Astrocyte of the hippocampus (primary cell): Measurements from ENCODE around the gene MAGEA4.
A peak's percentile ranks its signal among the peaks of the same experiment; 100 is the strongest.
"Not testable (repeated sequence)": the region's sequence is repeated elsewhere in the genome, so short reads cannot be mapped to it uniquely, and the experiment has no call there.

Source experiments
- DNase-seq: peaks from one replicate; pipeline ENCODE4 v3.0.0; 2011; ENCODE audit warnings: low read depth, low spot score

The MAGEA4 gene, protein sequence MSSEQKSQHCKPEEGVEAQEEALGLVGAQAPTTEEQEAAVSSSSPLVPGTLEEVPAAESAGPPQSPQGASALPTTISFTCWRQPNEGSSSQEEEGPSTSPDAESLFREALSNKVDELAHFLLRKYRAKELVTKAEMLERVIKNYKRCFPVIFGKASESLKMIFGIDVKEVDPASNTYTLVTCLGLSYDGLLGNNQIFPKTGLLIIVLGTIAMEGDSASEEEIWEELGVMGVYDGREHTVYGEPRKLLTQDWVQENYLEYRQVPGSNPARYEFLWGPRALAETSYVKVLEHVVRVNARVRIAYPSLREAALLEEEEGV

DNA sequence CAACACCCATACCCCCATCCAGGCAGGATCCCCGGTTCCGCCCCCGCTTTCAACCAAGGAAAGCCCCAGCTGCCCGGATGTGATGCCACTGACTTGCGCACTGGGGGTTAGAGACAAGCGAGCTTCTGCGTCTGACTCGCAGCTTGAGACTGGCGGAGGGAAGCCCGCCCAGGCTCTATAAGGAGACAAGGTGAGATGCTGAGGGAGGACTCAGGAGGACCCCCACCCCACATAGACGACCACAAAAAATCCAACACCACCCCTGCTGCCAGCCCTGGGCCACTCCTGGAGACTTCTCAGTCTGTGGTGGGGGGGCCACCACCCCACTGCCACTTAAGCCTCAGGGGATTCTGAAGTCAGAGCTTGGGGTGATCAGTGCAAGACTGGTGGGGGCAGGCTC is at the start of gene MAGEA4:
Gene MAGEA4, plus strand, starts transcription at position 110 of the 400 bp plus-strand sequence. CDS start 10,776 bp downstream, outside the sequence.
- DNase-seq, result no peak

DNA sequence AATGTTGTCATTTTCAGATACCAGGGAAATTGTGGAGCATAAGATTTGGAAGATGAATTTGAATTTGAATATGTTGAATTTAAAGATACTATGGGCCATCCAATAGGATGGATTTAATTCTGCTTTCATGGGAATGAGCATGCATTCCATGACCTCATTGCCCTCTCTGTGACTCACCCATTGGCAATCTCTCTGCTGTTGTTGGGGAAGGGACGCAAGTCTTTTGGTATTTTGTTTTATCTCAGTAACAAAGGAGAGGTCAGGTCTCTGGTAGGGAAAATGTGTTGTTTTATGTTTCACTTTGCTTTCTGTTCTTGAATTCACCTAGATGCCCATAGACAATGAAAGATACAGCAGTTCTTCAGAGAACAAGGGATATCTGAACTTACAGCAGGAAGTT is 42.1 kb upstream of the MAGEA4 start:
- DNase-seq, result peak; percentile 73

DNA sequence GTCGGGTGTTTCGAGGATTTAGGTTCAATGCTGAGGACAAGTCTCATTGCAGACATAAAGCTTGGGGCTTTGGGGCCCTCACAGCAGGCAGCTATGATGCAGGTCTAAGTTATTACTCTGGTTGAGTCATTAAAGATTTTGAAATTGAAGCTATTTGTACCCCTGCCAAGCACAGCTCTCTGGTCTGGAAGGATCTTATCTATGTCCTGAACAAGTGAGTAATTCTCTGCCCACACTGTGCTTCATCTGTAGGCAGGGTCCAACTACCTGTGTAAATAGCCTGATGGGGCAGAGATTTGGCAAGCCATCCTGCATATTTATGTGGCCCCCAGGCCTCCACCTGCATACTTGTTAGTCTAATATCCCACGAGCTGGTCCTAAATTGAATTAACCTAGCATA is 41.4 kb upstream of the MAGEA4 start:
- DNase-seq, result peak; percentile 60

DNA sequence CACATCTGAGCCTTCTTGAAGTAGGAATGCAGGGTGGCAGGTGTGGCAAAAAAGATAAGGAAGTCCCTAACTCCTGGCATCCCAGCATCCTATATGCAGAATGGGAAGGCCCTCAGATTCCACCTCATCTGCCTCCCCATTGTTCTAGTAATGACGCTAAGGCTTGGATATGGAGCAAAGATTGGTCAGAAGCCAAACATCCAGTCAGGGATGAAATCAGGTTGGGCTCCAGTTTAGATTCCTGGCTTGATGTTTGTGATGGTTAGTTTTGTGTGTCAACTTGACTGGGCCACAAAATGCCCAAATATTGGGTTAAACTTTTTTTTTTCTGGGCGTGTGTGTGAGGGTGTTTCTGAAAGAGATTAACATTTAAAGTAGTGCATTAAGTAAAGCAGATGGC is 39.6 kb upstream of the MAGEA4 start:
- DNase-seq, result peak; percentile 51

DNA sequence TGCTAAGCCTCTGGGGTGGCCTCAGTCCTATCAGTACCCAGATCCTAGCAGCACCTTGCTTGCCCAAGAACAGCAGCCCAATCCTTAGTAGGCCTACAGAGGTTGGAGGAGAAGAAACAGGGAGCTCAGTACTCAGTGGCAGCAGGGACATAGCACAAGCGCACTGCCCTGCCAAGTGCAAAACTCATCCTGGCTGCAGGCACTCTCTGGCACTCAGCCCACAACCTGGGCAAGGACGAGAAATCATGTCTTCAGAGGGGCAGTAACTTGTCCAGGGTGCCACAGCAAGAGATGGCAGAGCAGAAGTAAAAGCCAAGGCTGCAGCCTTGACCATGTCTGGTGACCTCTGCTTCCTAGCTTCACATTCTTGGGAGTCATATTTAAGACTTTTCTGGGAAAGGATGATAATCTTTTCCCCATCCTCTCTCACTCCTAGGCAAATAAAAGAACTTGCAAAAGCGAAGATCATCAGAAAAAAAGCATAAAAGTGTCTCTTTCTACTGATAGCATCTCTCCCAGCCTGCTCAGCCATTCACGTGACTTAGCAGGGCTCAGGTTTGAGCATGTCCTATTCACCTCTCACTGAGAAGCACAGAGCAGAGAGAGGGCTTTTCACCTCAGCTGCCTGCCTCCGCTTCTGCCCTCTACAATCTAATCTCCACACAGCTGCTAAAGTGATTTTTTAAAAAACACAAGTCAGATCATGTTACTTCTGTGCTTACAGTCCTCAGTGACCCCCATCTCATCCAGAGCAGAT is 37.2 kb upstream of the MAGEA4 start:
- no peak for DNase-seq

DNA sequence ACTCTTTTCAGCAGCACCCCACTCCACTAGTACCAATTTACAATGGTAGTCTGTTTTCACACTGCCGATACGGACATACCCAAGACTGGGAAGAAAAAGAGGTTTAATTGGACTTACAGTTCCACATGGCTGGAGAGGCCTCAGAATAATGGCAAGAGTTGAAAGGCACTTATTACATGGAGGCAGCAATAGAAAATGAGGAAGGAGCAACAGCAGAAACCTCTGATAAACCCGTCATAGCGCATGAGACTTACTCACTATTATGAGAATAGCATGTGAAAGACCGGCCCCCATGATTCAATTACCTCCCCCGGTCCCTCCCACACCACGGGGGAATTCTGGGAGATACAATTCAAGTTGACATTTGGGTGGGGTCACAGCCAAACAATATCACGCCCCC is 34.1 kb upstream of the MAGEA4 start:
- DNase-seq, result no peak

DNA sequence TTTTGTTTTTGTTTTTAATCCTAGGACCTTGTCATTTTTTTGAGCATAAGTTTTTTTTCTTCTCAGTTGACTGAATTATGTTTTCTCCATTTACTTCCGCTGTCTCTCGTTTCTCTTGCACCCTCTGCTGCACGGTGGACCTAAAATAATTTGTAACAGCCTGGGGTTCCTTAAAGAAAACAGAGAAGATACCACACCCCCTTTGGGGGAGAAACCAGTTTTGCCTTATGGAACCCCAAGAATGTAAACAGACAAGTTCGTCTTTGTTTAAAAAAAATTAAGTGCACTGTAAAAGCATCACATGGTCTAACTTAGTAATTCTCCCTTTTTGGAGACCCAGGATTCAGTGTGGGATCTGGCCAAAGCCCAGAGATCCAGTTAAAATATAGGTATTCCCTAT is 32.8 kb upstream of the MAGEA4 start:
- DNase-seq, result no peak

DNA sequence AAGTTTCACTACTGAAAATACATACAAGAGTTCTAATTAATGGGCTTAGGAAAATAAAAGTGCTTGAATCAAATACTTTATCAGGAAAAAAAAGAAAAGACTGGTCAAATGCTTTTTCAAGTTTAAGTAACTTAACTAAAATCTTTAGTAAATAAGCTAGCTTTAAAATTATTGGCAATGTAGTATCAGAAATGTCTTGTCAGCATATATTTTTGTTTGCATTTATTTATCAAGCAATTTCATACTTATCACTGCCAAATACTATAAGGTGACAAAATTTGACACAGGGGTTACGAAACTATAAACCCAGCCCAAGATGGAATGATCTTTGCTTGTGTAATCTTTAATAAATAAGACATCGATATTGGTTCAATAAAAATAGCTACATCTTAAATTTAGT is 31.8 kb upstream of the MAGEA4 start:
- no peak for DNase-seq

DNA sequence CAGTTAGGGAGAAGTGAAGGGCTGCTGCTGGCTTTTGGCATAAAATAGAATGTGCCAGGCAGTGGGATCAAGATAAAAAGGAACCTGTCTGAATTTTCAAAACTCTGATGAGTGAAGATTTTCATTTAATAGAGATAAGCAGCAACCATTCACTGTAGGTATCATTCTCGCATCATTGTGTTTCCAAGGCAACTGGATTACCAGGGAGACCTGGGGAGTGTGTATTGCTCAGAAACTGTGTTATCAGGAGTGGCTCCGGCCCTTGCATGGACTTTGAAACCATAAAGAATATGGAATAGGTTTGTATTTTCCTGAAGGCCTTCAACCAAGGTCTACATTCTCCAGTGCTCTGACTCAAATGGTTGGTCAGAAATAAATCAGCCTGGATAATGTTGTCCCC is 23.3 kb upstream of the MAGEA4 start:
- DNase-seq, result no peak

DNA sequence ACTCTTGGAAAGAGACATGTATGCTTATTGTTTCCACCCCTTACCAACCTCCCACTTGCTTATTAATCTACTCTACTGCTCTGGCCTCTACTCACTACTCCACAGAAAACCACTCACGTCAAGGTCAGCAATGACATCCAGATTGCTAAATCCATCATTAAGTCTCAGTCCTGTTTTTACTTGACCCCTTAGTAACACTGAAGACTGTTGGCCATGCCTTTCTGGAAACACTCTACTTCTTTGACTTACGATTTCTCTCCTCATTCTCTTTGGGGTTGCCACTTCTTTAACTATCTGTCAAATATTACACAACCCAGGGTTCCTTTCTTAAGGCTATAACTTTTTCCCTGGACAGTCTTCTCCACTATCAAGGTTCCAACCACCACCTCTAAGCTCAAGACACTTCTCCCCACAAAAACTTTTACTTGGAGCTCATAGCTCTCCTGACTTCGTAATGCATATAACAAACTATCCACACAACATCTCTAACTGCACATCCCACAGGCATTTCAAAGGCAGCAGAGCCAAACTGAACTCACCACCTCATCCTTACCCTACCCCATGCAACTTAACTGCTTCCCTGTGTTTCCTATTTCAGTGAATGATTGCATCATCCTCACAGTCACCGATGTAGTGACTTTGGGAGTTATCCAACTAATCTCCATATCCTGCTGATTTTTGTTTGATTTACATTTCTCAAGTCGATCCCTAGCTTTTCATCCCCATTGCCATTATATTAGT is 15.8 kb upstream of the MAGEA4 start:
- DNase-seq, result peak; percentile 16

DNA sequence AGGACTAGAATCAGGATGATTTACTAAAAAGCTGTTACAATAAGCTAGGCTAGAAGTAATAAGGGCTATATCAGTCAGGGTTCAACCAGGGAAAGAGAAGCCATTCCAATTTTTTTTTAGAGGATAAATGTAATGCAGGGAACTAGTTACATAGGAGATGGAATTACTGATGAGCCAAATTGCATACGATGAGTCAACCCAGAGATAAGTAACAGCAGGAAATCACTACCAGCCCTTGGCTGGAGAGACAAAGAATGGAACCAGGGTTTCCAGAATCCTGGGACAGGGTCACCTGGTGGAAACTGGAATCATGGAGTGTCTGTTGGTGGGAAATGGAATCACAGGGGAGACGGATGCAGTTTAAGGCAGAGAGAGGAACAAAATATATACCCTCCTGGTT is 13.1 kb upstream of the MAGEA4 start:
- no peak for DNase-seq

DNA sequence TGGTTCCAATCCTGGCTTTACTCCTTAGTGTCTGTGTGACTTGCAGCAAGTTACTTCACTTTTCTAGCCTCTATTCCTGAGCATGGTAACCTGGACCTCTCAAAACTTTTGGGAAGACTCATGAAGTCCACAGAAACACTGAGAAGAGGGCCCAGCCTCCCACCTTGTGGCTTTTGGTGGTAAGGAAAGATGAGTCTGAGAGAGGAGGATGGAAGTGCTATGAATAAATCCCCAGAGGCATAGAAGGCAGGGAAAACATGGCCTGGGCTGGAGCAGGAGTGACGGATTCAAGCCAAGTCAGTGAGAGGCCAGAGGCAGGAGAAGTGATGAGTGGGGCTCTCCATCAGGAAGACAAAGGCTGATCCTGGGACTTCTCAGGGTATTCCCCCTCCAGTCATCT is 10.9 kb upstream of the MAGEA4 start:
- DNase-seq, result no peak

DNA sequence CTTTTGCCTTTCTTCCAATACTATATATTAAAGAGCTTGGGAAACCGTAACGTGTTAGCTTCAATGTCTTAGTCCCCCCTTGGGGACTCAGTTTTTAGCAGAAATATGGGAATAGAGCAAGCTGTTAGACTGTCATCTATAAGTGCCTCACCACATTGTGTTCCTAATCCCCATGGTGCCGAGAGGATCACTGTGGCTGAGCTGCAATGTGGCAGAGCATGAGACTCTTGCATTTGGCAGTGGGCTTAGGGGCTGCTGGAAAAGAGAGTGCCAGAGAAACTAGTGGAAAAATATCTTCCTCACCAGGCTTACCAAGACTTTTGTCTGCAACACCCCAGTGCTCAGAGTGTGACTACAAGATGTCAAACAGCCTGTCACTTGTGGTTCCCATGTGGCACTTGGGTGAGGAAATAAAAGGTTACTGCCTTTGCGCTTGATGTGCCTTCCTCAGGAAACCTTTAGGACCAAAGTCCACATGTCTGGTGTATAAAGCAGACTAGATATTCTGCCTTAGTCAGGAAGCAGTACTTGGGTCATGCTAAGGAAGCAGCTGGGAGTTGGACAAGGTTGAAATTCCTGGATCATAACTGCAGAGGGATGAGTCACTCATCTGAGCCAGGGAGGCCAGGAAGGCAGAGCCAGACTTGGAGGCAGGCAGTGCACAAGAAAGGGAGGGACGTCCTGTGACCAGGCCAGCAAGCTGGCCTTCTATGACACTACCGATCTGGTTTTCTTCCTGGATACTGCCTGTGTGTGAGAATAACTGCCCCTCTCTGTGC is 9.7 kb upstream of the MAGEA4 start:
- peak; percentile 71 for DNase-seq

DNA sequence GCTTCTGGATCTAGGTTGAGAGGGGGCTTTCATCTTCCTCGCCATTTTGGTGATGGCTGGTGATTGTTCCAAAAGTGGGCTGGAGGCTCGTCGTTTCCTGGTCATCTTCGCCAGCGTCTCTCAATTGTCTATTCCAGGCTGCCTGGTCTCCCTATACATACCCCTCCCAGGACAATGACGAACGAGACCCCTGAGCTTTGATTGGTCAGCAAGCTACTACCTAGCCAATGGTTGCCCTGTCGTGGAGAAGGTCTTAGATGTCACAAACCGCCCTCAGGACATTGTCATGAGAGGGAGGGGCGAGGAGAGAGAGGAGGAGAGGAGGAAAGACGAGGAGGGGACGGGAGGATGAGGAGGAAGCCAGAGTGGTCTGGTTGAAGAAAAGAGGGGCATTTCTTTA is 7.7 kb upstream of the MAGEA4 start:
- no peak for DNase-seq

DNA sequence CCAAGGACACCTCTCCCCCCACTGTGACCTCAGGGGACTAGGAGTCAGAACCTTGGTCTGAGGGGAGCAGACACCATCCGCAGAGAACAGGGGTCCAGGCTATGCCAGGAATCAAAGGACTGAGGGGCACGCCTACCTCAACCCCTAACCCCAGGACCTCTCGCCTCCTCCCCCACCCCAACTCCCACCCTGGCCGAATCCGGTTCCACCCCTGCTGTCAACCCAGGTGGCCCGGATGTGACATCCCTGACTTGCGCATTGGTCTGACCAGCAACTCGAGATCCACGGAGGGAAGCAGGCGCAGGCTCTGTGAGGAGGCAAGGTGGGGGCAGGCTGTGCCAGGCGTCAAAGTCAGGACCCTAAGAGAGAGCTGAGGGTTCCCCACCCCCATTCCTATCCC is 468 bp upstream of the MAGEA4 start:
- no peak for DNase-seq

DNA sequence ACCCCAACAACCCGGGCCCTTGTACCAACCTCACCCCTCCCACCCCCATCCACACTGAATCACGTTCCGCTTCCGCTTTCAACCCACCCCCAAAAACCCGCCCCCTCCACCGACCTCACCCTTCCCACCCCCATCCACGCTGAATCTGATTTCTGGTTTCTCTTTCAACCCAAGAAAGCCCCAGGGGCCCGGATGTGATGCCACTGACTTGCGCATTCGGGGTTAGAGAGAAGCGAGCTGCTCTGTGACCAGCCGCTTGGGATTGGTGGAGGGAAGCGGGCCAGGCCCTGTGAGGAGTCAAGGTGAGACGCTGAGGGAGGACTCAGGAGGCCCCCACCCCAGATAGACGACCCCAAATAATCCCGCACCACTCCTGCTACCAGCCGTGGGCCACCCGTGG is 6.0 kb downstream of the MAGEA4 start:
- not testable (repeated sequence) for DNase-seq

DNA sequence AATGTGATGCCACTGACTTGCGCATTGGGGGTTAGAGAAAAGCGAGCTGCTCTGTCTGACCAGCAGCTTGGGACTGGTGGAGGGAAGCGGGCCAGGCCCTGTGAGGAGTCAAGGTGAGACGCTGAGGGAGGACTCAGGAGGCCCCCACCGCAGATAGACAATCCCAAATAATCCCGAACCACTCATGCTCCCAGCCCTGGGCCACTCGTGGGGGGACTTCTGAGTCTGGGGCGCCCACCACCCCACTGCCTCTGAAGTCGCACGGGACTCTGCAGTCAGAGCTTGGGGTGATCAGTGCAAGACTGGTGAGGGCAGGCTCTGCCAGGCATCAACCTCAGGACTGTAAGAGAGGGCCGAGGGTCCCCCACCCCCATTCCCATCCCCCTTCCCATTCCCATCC is 6.9 kb downstream of the MAGEA4 start:
- DNase-seq, result no peak

DNA sequence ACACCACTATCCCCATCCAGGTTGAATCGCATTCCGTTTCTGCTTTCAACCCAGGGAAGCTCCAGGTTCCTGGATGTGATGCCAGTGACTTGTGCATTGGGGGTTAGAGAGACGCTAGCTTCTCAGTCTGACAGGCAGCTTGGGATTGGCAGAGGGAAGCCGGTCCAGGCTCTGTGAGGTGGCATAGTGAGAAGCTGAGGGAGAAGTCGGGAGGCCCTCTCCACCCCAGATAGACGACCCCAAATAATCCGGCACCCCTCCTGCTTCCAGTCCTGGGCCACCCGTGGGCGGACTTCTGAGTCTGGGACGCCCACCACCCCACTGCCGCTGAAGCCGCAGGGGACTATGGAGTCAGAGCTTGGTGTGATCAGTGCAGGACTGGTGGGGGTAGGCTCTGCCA is 7.4 kb downstream of the MAGEA4 start:
- DNase-seq, result no peak

DNA sequence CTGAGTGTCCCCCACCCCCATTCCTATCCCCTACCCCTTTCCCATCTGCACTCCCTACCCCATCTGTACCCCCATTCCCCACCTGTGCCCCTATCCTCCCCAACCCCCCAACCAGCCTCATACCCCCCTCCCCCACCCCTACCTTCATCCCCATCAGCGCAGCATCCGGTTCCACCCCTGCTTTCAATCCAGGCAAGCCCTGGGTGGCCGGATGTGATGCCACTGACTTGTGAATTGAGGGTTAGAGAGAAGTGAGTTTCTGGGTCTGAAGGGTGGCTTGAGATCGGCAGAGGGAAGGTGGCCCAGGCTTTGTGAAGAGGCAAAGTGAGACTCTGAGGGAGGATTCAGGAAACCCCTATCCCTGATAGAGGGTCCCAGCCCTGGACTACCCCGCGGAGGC is 7.8 kb downstream of the MAGEA4 start:
- DNase-seq, result no peak

DNA sequence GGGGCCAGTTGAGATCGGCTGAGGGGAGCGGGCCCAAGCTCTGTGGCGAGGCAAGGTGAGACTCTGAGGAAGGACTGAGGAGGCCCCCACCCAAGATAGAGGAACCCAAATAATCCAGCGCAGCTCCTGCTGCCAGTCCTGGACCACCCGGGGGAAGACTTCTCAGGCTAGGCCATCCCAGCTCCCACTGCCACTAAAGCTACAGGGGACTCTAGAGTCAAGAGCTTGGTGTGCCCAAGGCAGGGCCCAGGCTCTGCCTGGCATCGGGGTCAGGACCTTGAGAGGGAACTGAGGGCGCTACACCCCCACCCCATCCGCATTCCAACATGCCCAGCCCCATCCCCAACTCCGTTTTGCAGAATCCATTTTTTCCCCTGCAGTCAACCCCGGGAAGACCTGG is 8.6 kb downstream of the MAGEA4 start:
- no peak for DNase-seq

DNA sequence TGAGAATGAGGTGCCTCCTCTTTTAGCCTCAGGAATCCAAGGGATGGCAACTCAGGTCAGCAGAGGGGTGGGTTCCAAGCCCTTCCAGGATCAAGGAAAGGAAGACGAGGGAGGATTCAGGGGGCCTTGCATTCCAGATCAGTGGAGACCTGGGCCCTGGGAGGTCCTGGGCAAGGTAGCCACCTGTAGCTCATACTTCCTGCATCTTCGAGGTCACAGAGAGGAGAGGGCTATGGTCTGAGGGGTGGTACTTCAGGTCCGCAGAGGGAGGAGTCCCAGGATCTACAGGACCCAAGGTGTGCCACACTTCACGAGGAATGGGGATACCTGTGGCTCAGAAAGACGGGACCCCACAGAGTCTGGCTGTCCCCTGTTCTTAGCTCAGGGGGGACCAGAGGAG is 9.2 kb downstream of the MAGEA4 start:
- DNase-seq, result no peak

DNA sequence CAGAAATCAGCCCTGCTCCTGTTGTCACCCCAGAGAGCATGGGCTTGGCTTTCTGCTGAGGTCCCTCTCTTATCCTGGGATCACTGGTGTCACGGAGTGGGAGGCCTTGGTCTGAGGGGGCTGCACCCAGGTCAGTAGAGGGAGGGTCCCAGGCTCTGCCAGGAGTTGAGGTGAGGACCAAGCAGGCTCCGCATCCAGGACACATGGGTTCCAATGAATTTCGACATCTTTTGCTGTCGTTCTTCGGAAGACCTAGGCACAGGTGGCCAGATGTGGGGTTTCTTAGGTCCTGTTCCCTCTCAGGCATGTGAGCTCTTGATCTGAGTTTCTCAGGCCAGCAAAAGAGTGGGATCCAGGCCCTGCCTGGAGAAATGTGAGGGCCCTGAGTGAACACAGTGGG is 10.0 kb downstream of the MAGEA4 start:
- DNase-seq, result no peak
